WTC11 (cell line): ENCODE data around the gene ITGAE. TPM values are rescaled to one million over a fixed set of nuclear protein-coding genes. Genes with fewer than 3 reads are reported as not detected.
A peak's percentile ranks its signal among the peaks of the same experiment; 100 is the strongest.

Source experiments
- ATAC-seq: fragments of 200-7000 bp; cut with Tn5 transposase; 2 replicates; pipeline ENCODE4 v1.10.0; 2021; ENCODE audit warnings: mild to moderate bottlenecking, moderate library complexity
- CTCF ChIA-PET: fragments of 300-600 bp; sonication (Branson Sonifier 250); formaldehyde crosslinking; loops from one replicate; lab custom pipeline; 2021; ENCODE audit warnings: antibody characterized with exemption; lab: Charles Lee
- POLR2A ChIA-PET: fragments of 350-600 bp; sonication (Branson Sonifier 250); formaldehyde crosslinking; loops from one replicate; lab custom pipeline; 2021; ENCODE audit warnings: antibody characterized with exemption; lab: Charles Lee
- DNase-seq: peaks from one replicate; pipeline ENCODE4 v3.0.0; 2021; ENCODE audit warnings: low spot score
- H3K27ac Mint-ChIP-seq: 2 replicates; pipeline ENCODE4 v1.8.0; 2021; ENCODE audit warnings: mixed read lengths
- H3K27me3 Mint-ChIP-seq: 2 replicates; pipeline ENCODE4 v1.8.0; 2021; ENCODE audit warnings: low read depth, mild to moderate bottlenecking, moderate library complexity, mixed read lengths
- H3K36me3 Mint-ChIP-seq: 2 replicates; pipeline ENCODE4 v1.8.0; 2021; ENCODE audit warnings: mixed read lengths
- H3K4me1 Mint-ChIP-seq: 2 replicates; pipeline ENCODE4 v1.8.0; 2022; ENCODE audit warnings: mixed read lengths
- H3K4me3 Mint-ChIP-seq: 2 replicates; pipeline ENCODE4 v1.8.0; 2021; ENCODE audit warnings: mild to moderate bottlenecking, moderate library complexity, mixed read lengths
- H3K9me3 Mint-ChIP-seq: 2 replicates; pipeline ENCODE4 v1.8.0; 2021; ENCODE audit warnings: mixed read lengths
- ATF1 ChIP-seq: sonication (generic); formaldehyde crosslinking; IDR thresholded peaks from 2 replicates; pipeline ENCODE4 v1.8.1; 2023; ENCODE audit warnings: mild to moderate bottlenecking, moderate library complexity, missing genetic modification reagents
- CREB1 ChIP-seq: sonication (generic); formaldehyde crosslinking; IDR thresholded peaks from 2 replicates; pipeline ENCODE4 v1.8.0; 2023; ENCODE audit warnings: mild to moderate bottlenecking, missing genetic modification reagents
- ESRRA ChIP-seq: sonication (generic); formaldehyde crosslinking; IDR thresholded peaks from 2 replicates; pipeline ENCODE4 v1.8.1; 2022; ENCODE audit warnings: mild to moderate bottlenecking, missing genetic modification reagents, borderline replicate concordance
- GABPB1 ChIP-seq: sonication (generic); formaldehyde crosslinking; IDR thresholded peaks from 2 replicates; pipeline ENCODE4 v1.8.1; 2023; ENCODE audit warnings: mild to moderate bottlenecking, missing genetic modification reagents
- RORB ChIP-seq: fragments of 250-450 bp; sonication (Bioruptor Pico); IDR thresholded peaks from 2 replicates; pipeline ENCODE4 v1.9.0; 2021; ENCODE audit warnings: mild to moderate bottlenecking
- SOX15 ChIP-seq: fragments of 250-450 bp; sonication (Bioruptor Pico); IDR thresholded peaks from 2 replicates; pipeline ENCODE4 v1.9.0; 2021; ENCODE audit warnings: mild to moderate bottlenecking
- TCF7 ChIP-seq: sonication (generic); formaldehyde crosslinking; IDR thresholded peaks from 2 replicates; pipeline ENCODE4 v1.8.0; 2022; ENCODE audit warnings: mild to moderate bottlenecking, low read depth, missing genetic modification reagents, moderate library complexity
- TP53 ChIP-seq: sonication (generic); formaldehyde crosslinking; IDR thresholded peaks from 2 replicates; pipeline ENCODE4 v1.8.1; 2023; ENCODE audit warnings: mild to moderate bottlenecking, missing genetic modification reagents
- ZNF138 ChIP-seq: sonication (generic); formaldehyde crosslinking; conservative IDR thresholded peaks from 2 replicates; pipeline ENCODE4 v1.8.1; 2022; ENCODE audit warnings: mild to moderate bottlenecking, moderate library complexity, missing genetic modification reagents
- total RNA-seq: library from RNA; stranded (reverse); gene quantifications from 3 replicates; pipeline ENCODE4 v1.2.3, GENCODE V29; 2021
- TF ChIP-seq, protein P1 (sequence below): sonication (generic); formaldehyde crosslinking; IDR thresholded peaks from 2 replicates; pipeline ENCODE4 v1.8.0; 2022; ENCODE audit warnings: mild to moderate bottlenecking, missing genetic modification reagents
- TF ChIP-seq, protein P2 (sequence below): fragments of 250-450 bp; sonication (Bioruptor Pico); IDR thresholded peaks from 2 replicates; pipeline ENCODE4 v1.9.0; 2021; ENCODE audit warnings: moderate library complexity, mild to moderate bottlenecking, inconsistent platforms, borderline replicate concordance
- TF ChIP-seq, protein P3 (sequence below): sonication (generic); formaldehyde crosslinking; IDR thresholded peaks from 2 replicates; pipeline ENCODE4 v1.8.0; 2022; ENCODE audit warnings: mild to moderate bottlenecking, missing genetic modification reagents
- TF ChIP-seq, protein P4 (sequence below): fragments of 200-600 bp; IDR thresholded peaks from 2 replicates; pipeline ENCODE4 v1.8.0; 2022; ENCODE audit warnings: antibody characterized with exemption
- TF ChIP-seq, protein P5 (sequence below): sonication (generic); formaldehyde crosslinking; IDR thresholded peaks from 2 replicates; pipeline ENCODE4 v1.8.0; 2023; ENCODE audit warnings: mild to moderate bottlenecking, missing genetic modification reagents
- TF ChIP-seq, protein P6 (sequence below): fragments of 250-450 bp; sonication (Bioruptor Pico); IDR thresholded peaks from 2 replicates; pipeline ENCODE4 v1.8.0; 2021; ENCODE audit warnings: mild to moderate bottlenecking
- TF ChIP-seq, protein P7 (sequence below): sonication (generic); formaldehyde crosslinking; IDR thresholded peaks from 2 replicates; pipeline ENCODE4 v1.8.1; 2022; ENCODE audit warnings: mild to moderate bottlenecking, moderate library complexity, missing genetic modification reagents

Gene ITGAE
- total RNA-seq, 1 experiment from 2014 or later, result 19.5 TPM

DNA sequence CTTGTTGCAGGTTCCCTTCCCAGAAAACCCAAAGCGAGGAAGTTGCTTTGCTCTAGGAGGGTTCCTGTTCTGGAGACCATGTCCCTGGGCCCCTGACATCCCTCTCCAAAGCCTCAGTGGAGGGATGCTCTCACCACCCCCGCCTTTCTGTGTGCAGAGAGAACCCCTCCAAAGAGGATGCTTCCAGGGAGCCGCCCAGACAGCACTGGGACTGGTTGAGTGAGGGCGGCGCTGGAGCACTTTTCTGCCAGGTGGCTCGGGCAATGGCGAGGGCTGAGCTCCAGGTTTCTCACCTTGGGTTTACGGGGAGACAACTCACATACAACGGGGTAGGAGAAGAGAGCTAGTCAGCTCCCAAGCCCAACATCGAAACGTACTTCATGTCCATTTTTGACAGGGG is 125.1 kb downstream of the ITGAE start:
- H3K9me3 Mint-ChIP-seq, result no peaks in the 10 kb centered on the region
- H3K4me3 Mint-ChIP-seq, result no peak overlapping the region
- H3K36me3 Mint-ChIP-seq, result no peaks in the 10 kb centered on the region
- ChIA-PET POLR2A (no interaction called here), CTCF (no interaction called here)
- DNase-seq (no peak), ATAC-seq (no peak)
- no peak overlapping the region for H3K27ac Mint-ChIP-seq
- H3K4me1 Mint-ChIP-seq, result peaks cover 11% of the 10 kb centered on the region
- TF ChIP-seq RORB (CRISPR knock-in tag) (no peak), TP53 (CRISPR knock-in tag) (no peak), ATF1 (CRISPR knock-in tag) (no peak)
- TF ChIP-seq, protein P1, sequence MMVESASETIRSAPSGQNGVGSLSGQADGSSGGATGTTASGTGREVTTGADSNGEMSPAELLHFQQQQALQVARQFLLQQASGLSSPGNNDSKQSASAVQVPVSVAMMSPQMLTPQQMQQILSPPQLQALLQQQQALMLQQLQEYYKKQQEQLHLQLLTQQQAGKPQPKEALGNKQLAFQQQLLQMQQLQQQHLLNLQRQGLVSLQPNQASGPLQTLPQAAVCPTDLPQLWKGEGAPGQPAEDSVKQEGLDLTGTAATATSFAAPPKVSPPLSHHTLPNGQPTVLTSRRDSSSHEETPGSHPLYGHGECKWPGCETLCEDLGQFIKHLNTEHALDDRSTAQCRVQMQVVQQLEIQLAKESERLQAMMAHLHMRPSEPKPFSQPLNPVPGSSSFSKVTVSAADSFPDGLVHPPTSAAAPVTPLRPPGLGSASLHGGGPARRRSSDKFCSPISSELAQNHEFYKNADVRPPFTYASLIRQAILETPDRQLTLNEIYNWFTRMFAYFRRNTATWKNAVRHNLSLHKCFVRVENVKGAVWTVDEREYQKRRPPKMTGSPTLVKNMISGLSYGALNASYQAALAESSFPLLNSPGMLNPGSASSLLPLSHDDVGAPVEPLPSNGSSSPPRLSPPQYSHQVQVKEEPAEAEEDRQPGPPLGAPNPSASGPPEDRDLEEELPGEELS (CRISPR knock-in tag), result no peak
- H3K27me3 Mint-ChIP-seq, result no peaks in the 10 kb centered on the region

DNA sequence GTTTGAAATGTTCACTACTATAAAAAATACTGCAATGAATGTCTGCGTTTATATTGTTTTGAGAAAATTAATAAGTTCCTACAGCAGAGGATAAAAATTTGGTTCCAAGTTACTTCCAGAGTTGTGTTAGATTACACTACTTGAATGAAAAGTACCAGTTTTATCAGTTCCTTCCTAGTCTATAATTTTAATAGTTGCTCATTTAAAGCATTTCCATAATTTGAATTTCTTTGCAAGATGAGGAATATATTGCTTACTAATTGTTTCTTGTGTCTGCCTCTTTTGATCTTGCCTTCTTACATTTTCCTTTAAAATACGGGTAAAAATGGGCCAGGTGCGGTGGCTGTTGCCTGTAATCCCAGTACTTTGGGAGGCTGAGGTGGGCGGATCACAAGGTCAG is 128.4 kb downstream of the ITGAE start:
- CTCF ChIA-PET, result interaction anchor here (3.5 kb wide), 1 partner anchor 10 kb away, joined by 30 read pairs; no protein-coding TSS in a partner anchor
- Mint-ChIP-seq H3K4me1 (peaks cover 13% of the 10 kb centered on the region), H3K27me3 (no peaks in the 10 kb centered on the region), H3K36me3 (peaks cover 7% of the 10 kb centered on the region), H3K27ac (no peak overlapping the region), H3K9me3 (no peaks in the 10 kb centered on the region), H3K4me3 (no peak overlapping the region)
- ATAC-seq, result no peak
- no peak for DNase-seq
- POLR2A ChIA-PET, result no interaction called here
- TF ChIP-seq, protein P2, sequence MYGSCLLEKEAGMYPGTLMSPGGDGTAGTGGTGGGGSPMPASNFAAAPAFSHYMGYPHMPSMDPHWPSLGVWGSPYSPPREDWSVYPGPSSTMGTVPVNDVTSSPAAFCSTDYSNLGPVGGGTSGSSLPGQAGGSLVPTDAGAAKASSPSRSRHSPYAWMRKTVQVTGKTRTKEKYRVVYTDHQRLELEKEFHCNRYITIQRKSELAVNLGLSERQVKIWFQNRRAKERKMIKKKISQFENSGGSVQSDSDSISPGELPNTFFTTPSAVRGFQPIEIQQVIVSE (CRISPR knock-in tag), result no peak
- TF ChIP-seq, protein P3, sequence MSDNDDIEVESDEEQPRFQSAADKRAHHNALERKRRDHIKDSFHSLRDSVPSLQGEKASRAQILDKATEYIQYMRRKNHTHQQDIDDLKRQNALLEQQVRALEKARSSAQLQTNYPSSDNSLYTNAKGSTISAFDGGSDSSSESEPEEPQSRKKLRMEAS (CRISPR knock-in tag), result no peak
- TF ChIP-seq, protein P4, sequence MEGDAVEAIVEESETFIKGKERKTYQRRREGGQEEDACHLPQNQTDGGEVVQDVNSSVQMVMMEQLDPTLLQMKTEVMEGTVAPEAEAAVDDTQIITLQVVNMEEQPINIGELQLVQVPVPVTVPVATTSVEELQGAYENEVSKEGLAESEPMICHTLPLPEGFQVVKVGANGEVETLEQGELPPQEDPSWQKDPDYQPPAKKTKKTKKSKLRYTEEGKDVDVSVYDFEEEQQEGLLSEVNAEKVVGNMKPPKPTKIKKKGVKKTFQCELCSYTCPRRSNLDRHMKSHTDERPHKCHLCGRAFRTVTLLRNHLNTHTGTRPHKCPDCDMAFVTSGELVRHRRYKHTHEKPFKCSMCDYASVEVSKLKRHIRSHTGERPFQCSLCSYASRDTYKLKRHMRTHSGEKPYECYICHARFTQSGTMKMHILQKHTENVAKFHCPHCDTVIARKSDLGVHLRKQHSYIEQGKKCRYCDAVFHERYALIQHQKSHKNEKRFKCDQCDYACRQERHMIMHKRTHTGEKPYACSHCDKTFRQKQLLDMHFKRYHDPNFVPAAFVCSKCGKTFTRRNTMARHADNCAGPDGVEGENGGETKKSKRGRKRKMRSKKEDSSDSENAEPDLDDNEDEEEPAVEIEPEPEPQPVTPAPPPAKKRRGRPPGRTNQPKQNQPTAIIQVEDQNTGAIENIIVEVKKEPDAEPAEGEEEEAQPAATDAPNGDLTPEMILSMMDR, result no peak
- TF ChIP-seq GABPB1 (CRISPR knock-in tag) (no peak), ESRRA (CRISPR knock-in tag) (no peak), SOX15 (no peak), CREB1 (CRISPR knock-in tag) (no peak), TP53 (CRISPR knock-in tag) (no peak)
- TF ChIP-seq, protein P5, sequence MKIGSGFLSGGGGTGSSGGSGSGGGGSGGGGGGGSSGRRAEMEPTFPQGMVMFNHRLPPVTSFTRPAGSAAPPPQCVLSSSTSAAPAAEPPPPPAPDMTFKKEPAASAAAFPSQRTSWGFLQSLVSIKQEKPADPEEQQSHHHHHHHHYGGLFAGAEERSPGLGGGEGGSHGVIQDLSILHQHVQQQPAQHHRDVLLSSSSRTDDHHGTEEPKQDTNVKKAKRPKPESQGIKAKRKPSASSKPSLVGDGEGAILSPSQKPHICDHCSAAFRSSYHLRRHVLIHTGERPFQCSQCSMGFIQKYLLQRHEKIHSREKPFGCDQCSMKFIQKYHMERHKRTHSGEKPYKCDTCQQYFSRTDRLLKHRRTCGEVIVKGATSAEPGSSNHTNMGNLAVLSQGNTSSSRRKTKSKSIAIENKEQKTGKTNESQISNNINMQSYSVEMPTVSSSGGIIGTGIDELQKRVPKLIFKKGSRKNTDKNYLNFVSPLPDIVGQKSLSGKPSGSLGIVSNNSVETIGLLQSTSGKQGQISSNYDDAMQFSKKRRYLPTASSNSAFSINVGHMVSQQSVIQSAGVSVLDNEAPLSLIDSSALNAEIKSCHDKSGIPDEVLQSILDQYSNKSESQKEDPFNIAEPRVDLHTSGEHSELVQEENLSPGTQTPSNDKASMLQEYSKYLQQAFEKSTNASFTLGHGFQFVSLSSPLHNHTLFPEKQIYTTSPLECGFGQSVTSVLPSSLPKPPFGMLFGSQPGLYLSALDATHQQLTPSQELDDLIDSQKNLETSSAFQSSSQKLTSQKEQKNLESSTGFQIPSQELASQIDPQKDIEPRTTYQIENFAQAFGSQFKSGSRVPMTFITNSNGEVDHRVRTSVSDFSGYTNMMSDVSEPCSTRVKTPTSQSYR (CRISPR knock-in tag), result no peak
- TF ChIP-seq, protein P6, sequence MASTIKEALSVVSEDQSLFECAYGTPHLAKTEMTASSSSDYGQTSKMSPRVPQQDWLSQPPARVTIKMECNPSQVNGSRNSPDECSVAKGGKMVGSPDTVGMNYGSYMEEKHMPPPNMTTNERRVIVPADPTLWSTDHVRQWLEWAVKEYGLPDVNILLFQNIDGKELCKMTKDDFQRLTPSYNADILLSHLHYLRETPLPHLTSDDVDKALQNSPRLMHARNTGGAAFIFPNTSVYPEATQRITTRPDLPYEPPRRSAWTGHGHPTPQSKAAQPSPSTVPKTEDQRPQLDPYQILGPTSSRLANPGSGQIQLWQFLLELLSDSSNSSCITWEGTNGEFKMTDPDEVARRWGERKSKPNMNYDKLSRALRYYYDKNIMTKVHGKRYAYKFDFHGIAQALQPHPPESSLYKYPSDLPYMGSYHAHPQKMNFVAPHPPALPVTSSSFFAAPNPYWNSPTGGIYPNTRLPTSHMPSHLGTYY (CRISPR knock-in tag), result no peak

DNA sequence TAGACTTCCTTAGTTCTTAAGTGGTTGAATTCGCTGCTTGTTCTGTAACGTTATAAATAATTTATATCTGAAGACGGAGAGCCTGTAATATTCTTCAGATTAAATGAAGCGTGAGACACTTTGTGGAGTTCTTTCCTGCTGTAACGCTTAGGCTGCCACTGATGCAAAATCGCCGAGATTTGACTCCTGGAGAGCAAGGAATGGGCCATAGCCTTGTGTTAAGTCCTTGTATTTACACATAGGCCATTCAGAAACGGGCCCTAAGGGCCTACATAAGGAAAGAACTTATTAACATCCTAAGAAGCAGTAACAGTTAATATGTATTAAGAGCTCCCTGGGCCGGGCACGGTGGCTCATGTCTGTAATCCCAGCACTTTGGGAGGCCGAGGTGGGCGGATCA is 131.4 kb downstream of the ITGAE start:
- H3K4me1 Mint-ChIP-seq, result peaks cover 21% of the 10 kb centered on the region
- TF ChIP-seq TCF7 (CRISPR knock-in tag) (no peak), ZNF138 (CRISPR knock-in tag) (no peak)
- TF ChIP-seq, protein P7, sequence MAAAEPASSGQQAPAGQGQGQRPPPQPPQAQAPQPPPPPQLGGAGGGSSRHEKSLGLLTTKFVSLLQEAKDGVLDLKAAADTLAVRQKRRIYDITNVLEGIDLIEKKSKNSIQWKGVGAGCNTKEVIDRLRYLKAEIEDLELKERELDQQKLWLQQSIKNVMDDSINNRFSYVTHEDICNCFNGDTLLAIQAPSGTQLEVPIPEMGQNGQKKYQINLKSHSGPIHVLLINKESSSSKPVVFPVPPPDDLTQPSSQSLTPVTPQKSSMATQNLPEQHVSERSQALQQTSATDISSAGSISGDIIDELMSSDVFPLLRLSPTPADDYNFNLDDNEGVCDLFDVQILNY (CRISPR knock-in tag), result no peak
- TF ChIP-seq, protein P5 (CRISPR knock-in tag), result no peak

More for the DNA sequence above, 131.4 kb downstream of the ITGAE start:
- H3K36me3 Mint-ChIP-seq, result peaks cover 13% of the 10 kb centered on the region
- H3K27me3 Mint-ChIP-seq, result no peaks in the 10 kb centered on the region
- peak overlapping the region; percentile 96 for H3K27ac Mint-ChIP-seq
- no peaks in the 10 kb centered on the region for H3K9me3 Mint-ChIP-seq
- ATAC-seq (no peak), DNase-seq (no peak)
- H3K4me3 Mint-ChIP-seq, result peak overlapping the region; percentile 99
- ChIA-PET CTCF (interaction anchor here (0.7 to 3.2 kb wide), 2 partner anchors 13 to 14 kb away, joined by 3 to 20 read pairs; no protein-coding TSS in a partner anchor), POLR2A (interaction anchor here (0.8 kb wide), 1 partner anchor 8 kb away, joined by 4 read pairs; no protein-coding TSS in a partner anchor)
